HepG2 (cell line): ENCODE measurements around the gene CDH13. TPM values are rescaled to one million over a fixed set of nuclear protein-coding genes. Genes with fewer than 3 reads are reported as not detected.

Experiments used
- AGO2 ChIP-seq: fragments of 200-400 bp; formaldehyde crosslinking; optimal IDR thresholded peaks from 2 replicates; pipeline ENCODE3; 2017; ENCODE audit warnings: mild to moderate bottlenecking, low read depth, low read length, moderate library complexity
- PLRG1 ChIP-seq: fragments of 450-650 bp; conservative IDR thresholded peaks from 2 replicates; pipeline ENCODE4 v1.6.1; 2016
- SP140L ChIP-seq: sonication (generic); formaldehyde crosslinking; IDR thresholded peaks from 2 replicates; pipeline ENCODE4 v1.4.0; 2020; ENCODE audit warnings: missing genetic modification reagents, borderline replicate concordance
- USF2 ChIP-seq, 2 experiments: sonication (generic) in 1 of 2; formaldehyde crosslinking in 1 of 2; IDR thresholded peaks; 2 replicates each; pipeline versions ENCODE4 v1.5.1 to v1.6.1; 2011 to 2020; ENCODE audit warnings: borderline replicate concordance in 1 of 2, low read depth in 1 of 2, low read length in 1 of 2, mild to moderate bottlenecking in 1 of 2, missing genetic modification reagents in 1 of 2, moderate library complexity in 1 of 2
- ZMAT3 ChIP-seq: sonication (generic); formaldehyde crosslinking; conservative IDR thresholded peaks from 2 replicates; pipeline ENCODE4 v1.7.0; 2021; ENCODE audit warnings: missing genetic modification reagents
- ZMYM3 ChIP-seq: sonication (generic); formaldehyde crosslinking; IDR thresholded peaks from 2 replicates; pipeline ENCODE4 v1.5.1; 2020; ENCODE audit warnings: mild to moderate bottlenecking, missing genetic modification reagents
- ZNF180 ChIP-seq: sonication (generic); formaldehyde crosslinking; IDR thresholded peaks from 2 replicates; pipeline ENCODE4 v1.4.0; 2020; ENCODE audit warnings: low read depth, missing genetic modification reagents, borderline replicate concordance
- ZNF460 ChIP-seq: sonication (generic); formaldehyde crosslinking; IDR thresholded peaks from 2 replicates; pipeline ENCODE4 v1.5.1; 2020; ENCODE audit warnings: missing genetic modification reagents, mild to moderate bottlenecking, borderline replicate concordance
- ZNF468 ChIP-seq: sonication (generic); formaldehyde crosslinking; IDR thresholded peaks from 2 replicates; pipeline ENCODE4 v1.8.0; 2022; ENCODE audit warnings: mild to moderate bottlenecking, moderate library complexity, missing genetic modification reagents
- ZNF709 ChIP-seq: sonication (generic); formaldehyde crosslinking; IDR thresholded peaks from 2 replicates; pipeline ENCODE4 v1.5.0; 2020; ENCODE audit warnings: mild to moderate bottlenecking, missing genetic modification reagents
- polyA plus RNA-seq, 8 experiments: library from polyadenylated mRNA; depleted of rRNA in 3 of 8; stranded (reverse) in 7 of 8; unstranded in 1 of 8; fragments of >200 nt; fragmentation: Illumina TruSeq in 4 of 8; extraction: Trizol in 4 of 8; gene quantifications; 2 replicates each; pipeline versions ENCODE4 v1.2.1 to v1.2.3, GENCODE V29; 2011 to 2016; ENCODE audit warnings: low read depth in 4 of 8, missing spikeins in 1 of 8, mixed read lengths in 1 of 8; ENCODE audit not compliant: insufficient read depth in 1 of 8
- total RNA-seq, 5 experiments: library from RNA; depleted of rRNA; stranded (reverse); fragments of >200 nt; fragmentation: Illumina TruSeq; extraction: Trizol; gene quantifications; 2 replicates each; pipeline ENCODE4 v1.2.3, GENCODE V29; 2016; ENCODE audit warnings: low read depth in 1 of 5
- TF ChIP-seq, protein P1 (sequence below): conservative IDR thresholded peaks from 2 replicates; pipeline ENCODE4 v1.6.1; 2018; ENCODE audit warnings: missing genetic modification reagents

Gene CDH13
- total and polyA plus RNA-seq, 2 of the 13 experiments (the other 11 are each of a cell fraction or from before 2014, with no cell fraction given) = not detected

GRCh38 chr16:82991966-82992675 is 365.4 kb downstream of the CDH13 start (continued):
- no peak for TF ChIP-seq USF2 (IDR thresholded peaks at IDR 0.05; ENCODE audit: low read depth, low read length)
- no peak for TF ChIP-seq USF2 (CRISPR knock-in tag; IDR thresholded peaks at IDR 0.05; ENCODE audit: borderline replicate concordance)
- no peak for TF ChIP-seq PLRG1
- TF ChIP-seq ZNF709 (CRISPR knock-in tag) = no peak
- TF ChIP-seq ZNF180 = no peak
- no peak for TF ChIP-seq ZMAT3
- no peak for TF ChIP-seq AGO2
- TF ChIP-seq ZNF468 (CRISPR knock-in tag) = no peak
- TF ChIP-seq, protein P1, sequence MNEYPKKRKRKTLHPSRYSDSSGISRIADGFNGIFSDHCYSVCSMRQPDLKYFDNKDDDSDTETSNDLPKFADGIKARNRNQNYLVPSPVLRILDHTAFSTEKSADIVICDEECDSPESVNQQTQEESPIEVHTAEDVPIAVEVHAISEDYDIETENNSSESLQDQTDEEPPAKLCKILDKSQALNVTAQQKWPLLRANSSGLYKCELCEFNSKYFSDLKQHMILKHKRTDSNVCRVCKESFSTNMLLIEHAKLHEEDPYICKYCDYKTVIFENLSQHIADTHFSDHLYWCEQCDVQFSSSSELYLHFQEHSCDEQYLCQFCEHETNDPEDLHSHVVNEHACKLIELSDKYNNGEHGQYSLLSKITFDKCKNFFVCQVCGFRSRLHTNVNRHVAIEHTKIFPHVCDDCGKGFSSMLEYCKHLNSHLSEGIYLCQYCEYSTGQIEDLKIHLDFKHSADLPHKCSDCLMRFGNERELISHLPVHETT (CRISPR knock-in tag) = no peak
- TF ChIP-seq ZMYM3 (CRISPR knock-in tag) = no peak
- no peak for TF ChIP-seq SP140L (CRISPR knock-in tag)
- TF ChIP-seq ZNF460 (CRISPR knock-in tag) = no peak
